Peyer's patch (tissue), 4 donors: ENCODE data around the gene CTNNA2. TPM values are rescaled to one million over a fixed set of nuclear protein-coding genes. Genes with fewer than 3 reads are reported as not detected.

ENCODE experiments used
- DNase-seq, 3 donors: peaks; one replicate each; pipeline ENCODE4 v3.0.0-alpha.2; 2017 to 2019
- H3K27ac ChIP-seq, 4 donors: fragments of 200-600 bp; sonication (generic); one replicate each; pipeline ENCODE4 v1.5.1; 2016 to 2019
- H3K27me3 ChIP-seq, 2 donors: fragments of 200-600 bp; sonication (generic); one replicate each; pipeline ENCODE4 v1.5.1; 2019
- H3K36me3 ChIP-seq, 3 donors: fragments of 200-600 bp; sonication (generic); one replicate each; pipeline ENCODE4 v1.5.1; 2016 to 2019
- H3K4me1 ChIP-seq, 4 donors: fragments of 200-600 bp; sonication (generic); one replicate each; pipeline ENCODE4 v1.5.1; 2016 to 2019
- H3K4me3 ChIP-seq, 4 donors: fragments of 200-600 bp; sonication (generic); 1 replicate in 3 of 4; 2 replicates in 1 of 4; pipeline ENCODE4 v1.5.1; 2016 to 2019; ENCODE audit warnings: mild to moderate bottlenecking in 1 of 4
- H3K9me3 ChIP-seq, 4 donors: fragments of 200-600 bp; sonication (generic); one replicate each; pipeline ENCODE4 v1.5.1; 2016 to 2019; ENCODE audit warnings: mild to moderate bottlenecking in 1 of 4
- CTCF ChIP-seq, 6 experiments: fragments of 450-650 bp in 4 of 6; fragments of 200-600 bp in 2 of 6; sonication (generic) in 1 of 6; IDR thresholded peaks; one replicate each; pipeline ENCODE4 v1.5.1; 2017 to 2019; ENCODE audit warnings: antibody characterized with exemption in 6 of 6, mild to moderate bottlenecking in 3 of 6, moderate library complexity in 1 of 6
- POLR2A ChIP-seq, 2 donors: fragments of 450-650 bp; IDR thresholded peaks; one replicate each; pipeline ENCODE4 v1.5.1; 2017; ENCODE audit warnings: antibody characterized with exemption in 2 of 2, mild to moderate bottlenecking in 2 of 2, moderate library complexity in 2 of 2
- total RNA-seq, 4 donors: library from RNA; depleted of rRNA; stranded (reverse); fragments of >200 nt; gene quantifications; one replicate each; pipeline ENCODE4 v1.1.0, GENCODE V29; 2016

CTNNA2 gene
- total RNA-seq, 4 donors from 2014 or later = 0.67 to 5.3 (median 0.88) TPM; not detected in 1

GRCh38 chr2:79849241-79849640 is 336.4 kb downstream of the CTNNA2 start:
- Histone ChIP-seq H3K27ac (no peak overlapping the region), H3K4me1 (no peaks in the 10 kb centered on the region), H3K36me3 (no peaks in the 10 kb centered on the region), H3K9me3 (no peaks in the 10 kb centered on the region), H3K27me3 (no peaks in the 10 kb centered on the region), H3K4me3 (no peak overlapping the region)
- DNase-seq = no peak
- TF ChIP-seq POLR2A (IDR thresholded peaks at IDR 0.05) = no peak

GRCh38 chr2:79849949-79850348 is 337.1 kb downstream of the CTNNA2 start:
- Histone ChIP-seq H3K27ac (no peak overlapping the region), H3K27me3 (no peaks in the 10 kb centered on the region), H3K36me3 (no peaks in the 10 kb centered on the region), H3K9me3 (no peaks in the 10 kb centered on the region), H3K4me1 (no peaks in the 10 kb centered on the region), H3K4me3 (no peak overlapping the region)
- no peak for DNase-seq
- no peak for TF ChIP-seq CTCF (IDR thresholded peaks at IDR 0.05)

GRCh38 chr2:79850912-79851311 is 338.1 kb downstream of the CTNNA2 start:
- Histone ChIP-seq H3K4me1 (no peaks in the 10 kb centered on the region), H3K36me3 (no peaks in the 10 kb centered on the region), H3K9me3 (no peaks in the 10 kb centered on the region), H3K4me3 (no peak overlapping the region), H3K27me3 (no peaks in the 10 kb centered on the region), H3K27ac (no peak overlapping the region)
- no peak for DNase-seq
- no peak for TF ChIP-seq CTCF (IDR thresholded peaks at IDR 0.05)
- TF ChIP-seq POLR2A (IDR thresholded peaks at IDR 0.05) = no peak

- Histone ChIP-seq H3K9me3 (no peaks in the 10 kb centered on the region), H3K27me3 (no peaks in the 10 kb centered on the region), H3K4me3 (no peak overlapping the region), H3K27ac (no peak overlapping the region), H3K4me1 (no peaks in the 10 kb centered on the region), H3K36me3 (no peaks in the 10 kb centered on the region)
- DNase-seq = peak in 1 of 3 donors; percentile 51
- no peak for TF ChIP-seq POLR2A (IDR thresholded peaks at IDR 0.05)
- peak in 4 of 6 experiments; percentile 5 to 48 (median 44) for TF ChIP-seq CTCF (IDR thresholded peaks at IDR 0.05)
Observed at GRCh38 chr2:79855264-79856006, 342.6 kb downstream of the CTNNA2 start.

GRCh38 chr2:79857888-79858287 is 345.0 kb downstream of the CTNNA2 start:
- TF ChIP-seq CTCF (IDR thresholded peaks at IDR 0.05) = no peak
- TF ChIP-seq POLR2A (IDR thresholded peaks at IDR 0.05) = no peak
- no peak overlapping the region for H3K27ac ChIP-seq
- H3K36me3 ChIP-seq = no peaks in the 10 kb centered on the region
- H3K4me3 ChIP-seq = no peak overlapping the region
- no peaks in the 10 kb centered on the region for H3K9me3 ChIP-seq
- no peaks in the 10 kb centered on the region for H3K27me3 ChIP-seq
- no peaks in the 10 kb centered on the region for H3K4me1 ChIP-seq
- no peak for DNase-seq

- peak in 4 of 6 experiments; percentile 7 to 65 (median 63) for TF ChIP-seq CTCF (IDR thresholded peaks at IDR 0.05)
- no peak for TF ChIP-seq POLR2A (IDR thresholded peaks at IDR 0.05)
- no peaks in the 10 kb centered on the region for H3K27me3 ChIP-seq
- H3K27ac ChIP-seq = no peak overlapping the region
- H3K36me3 ChIP-seq = no peaks in the 10 kb centered on the region
- no peaks in the 10 kb centered on the region for H3K9me3 ChIP-seq
- H3K4me1 ChIP-seq = no peaks in the 10 kb centered on the region
- DNase-seq = no peak
- H3K4me3 ChIP-seq = no peak overlapping the region
Observed at GRCh38 chr2:79860228-79861058, 347.6 kb downstream of the CTNNA2 start.
